ENCODE measurements around the gene TSPAN16.

Gene TSPAN16

DNA sequence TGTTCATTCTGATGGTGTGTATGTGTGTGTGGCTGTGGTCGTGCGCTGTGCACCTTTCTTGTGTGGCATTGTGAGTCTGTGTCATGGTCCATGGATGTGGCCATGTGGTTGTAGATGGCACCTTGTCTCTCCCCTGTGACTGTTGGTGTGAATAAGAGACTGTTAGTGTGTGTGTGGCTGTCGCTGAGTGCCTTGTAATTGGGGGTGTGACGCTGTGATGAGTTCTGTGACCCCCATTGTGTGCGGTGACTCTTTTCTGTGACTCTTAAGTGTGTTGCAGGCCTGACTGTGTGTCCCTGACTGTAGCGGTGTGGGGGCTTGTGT is 60.1 kb downstream of the TSPAN16 start:
- DNase-seq: no peak
- H2AFZ ChIP-seq (ENCODE audit: low read depth, low read length): no peak overlapping the region
- no peak for ATAC-seq (ENCODE audit: insufficient read depth, low read depth)
- H3K36me3 ChIP-seq (ENCODE audit: insufficient read depth, low read length): 0 out of 2 replicates have a peak, but pooled peaks cover under 1% of the 10 kb centered on the region
- peak overlapping the region in 1 of 2 experiments; percentile 53; a peak in 2 of 4 replicates for H3K4me3 ChIP-seq (ENCODE audit: low read depth in 1 of 2, low read length in 2 of 2)
- H3K4me2 ChIP-seq (ENCODE audit: insufficient read depth, low read length): peak overlapping the region; percentile 70
- H3K9ac ChIP-seq (ENCODE audit: low read depth, low read length): no peak overlapping the region; the same call in 1 of the 2 replicates
- H3K4me1 ChIP-seq (ENCODE audit: insufficient read depth, low read length): peaks cover 11% of the 10 kb centered on the region
- TF ChIP-seq, protein P1, sequence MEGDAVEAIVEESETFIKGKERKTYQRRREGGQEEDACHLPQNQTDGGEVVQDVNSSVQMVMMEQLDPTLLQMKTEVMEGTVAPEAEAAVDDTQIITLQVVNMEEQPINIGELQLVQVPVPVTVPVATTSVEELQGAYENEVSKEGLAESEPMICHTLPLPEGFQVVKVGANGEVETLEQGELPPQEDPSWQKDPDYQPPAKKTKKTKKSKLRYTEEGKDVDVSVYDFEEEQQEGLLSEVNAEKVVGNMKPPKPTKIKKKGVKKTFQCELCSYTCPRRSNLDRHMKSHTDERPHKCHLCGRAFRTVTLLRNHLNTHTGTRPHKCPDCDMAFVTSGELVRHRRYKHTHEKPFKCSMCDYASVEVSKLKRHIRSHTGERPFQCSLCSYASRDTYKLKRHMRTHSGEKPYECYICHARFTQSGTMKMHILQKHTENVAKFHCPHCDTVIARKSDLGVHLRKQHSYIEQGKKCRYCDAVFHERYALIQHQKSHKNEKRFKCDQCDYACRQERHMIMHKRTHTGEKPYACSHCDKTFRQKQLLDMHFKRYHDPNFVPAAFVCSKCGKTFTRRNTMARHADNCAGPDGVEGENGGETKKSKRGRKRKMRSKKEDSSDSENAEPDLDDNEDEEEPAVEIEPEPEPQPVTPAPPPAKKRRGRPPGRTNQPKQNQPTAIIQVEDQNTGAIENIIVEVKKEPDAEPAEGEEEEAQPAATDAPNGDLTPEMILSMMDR (IDR thresholded peaks at IDR 0.05; ENCODE audit: borderline replicate concordance, extremely low read depth, low read length, poor library complexity, severe bottlenecking): no peak
- no peak for TF ChIP-seq EZH2 (IDR thresholded peaks at IDR 0.05; ENCODE audit: borderline replicate concordance, low read depth, low read length, severe bottlenecking)
- H3K79me2 ChIP-seq (ENCODE audit: insufficient read depth, low read length): no peaks in the 10 kb centered on the region
- H3K27me3 ChIP-seq (ENCODE audit: insufficient read depth, low read length, poor library complexity): no peaks in the 10 kb centered on the region
- no peak overlapping the region for H3K27ac ChIP-seq (ENCODE audit: low read length)
- H4K20me1 ChIP-seq (ENCODE audit: insufficient read depth, low read length): peaks cover 3% of the 10 kb centered on the region; the same call in 1 of the 2 replicates
- no peaks in the 10 kb centered on the region for H3K9me3 ChIP-seq (ENCODE audit: insufficient read depth, low read length, severe bottlenecking)

DNA sequence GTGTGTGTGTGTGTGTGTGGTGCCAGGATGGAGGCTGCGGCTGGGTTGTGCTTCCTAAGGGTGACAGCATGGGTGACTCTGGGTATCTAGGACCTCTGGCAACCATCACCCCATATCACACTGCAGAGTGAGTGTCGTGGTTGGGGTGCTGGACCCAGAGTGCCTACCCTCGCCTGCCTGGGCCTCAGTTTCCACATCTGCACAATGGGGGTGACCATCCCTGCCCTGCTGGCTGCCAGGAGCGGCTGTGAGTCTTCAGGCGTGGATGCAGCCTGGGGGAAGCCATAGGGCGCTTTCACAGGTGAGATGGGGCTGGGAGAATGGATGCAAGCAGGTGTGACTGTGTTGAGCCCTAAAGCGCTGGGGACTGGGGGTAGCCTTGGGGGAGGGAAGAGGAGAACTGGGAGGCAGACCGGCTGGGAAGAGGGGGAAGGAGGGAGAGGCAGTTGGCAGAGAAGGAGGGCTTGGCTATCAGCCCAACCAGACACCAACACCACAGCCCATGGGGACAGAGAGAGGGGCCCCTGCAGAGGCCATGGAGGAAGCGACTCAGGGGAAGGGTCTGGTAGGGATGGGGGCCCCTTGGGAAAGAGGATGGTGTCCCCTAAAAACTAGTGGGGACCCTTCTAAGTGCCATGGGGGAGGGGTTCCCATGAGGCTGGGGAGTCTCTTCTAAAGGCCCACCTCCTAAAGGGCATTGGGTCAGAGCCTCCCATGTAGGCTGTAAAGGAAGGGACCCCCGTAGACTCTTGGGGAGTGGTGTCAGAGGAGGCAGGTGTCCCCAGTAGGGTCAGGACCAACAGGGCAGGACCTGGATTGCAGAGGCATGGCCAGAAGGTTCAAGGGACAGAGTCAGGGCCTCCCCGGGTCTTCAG is 61.0 kb downstream of the TSPAN16 start:
- Histone ChIP-seq H3K9me3 (ENCODE audit: insufficient read depth, low read length, severe bottlenecking) (no peaks in the 10 kb centered on the region), H3K27ac (ENCODE audit: low read length) (no peak overlapping the region), H3K79me2 (ENCODE audit: insufficient read depth, low read length) (no peaks in the 10 kb centered on the region), H3K27me3 (ENCODE audit: insufficient read depth, low read length, poor library complexity) (no peaks in the 10 kb centered on the region), H3K4me2 (ENCODE audit: insufficient read depth, low read length) (no peak overlapping the region), H3K36me3 (ENCODE audit: insufficient read depth, low read length) (peaks cover 4% of the 10 kb centered on the region; the same call in 1 of the 2 replicates), H3K4me3 (ENCODE audit: low read depth in 1 of 2, low read length in 2 of 2) (no peak overlapping the region), H2AFZ (ENCODE audit: low read depth, low read length) (no peak overlapping the region), H4K20me1 (ENCODE audit: insufficient read depth, low read length) (peaks cover 3% of the 10 kb centered on the region; the same call in 1 of the 2 replicates), H3K4me1 (ENCODE audit: insufficient read depth, low read length) (peaks cover 11% of the 10 kb centered on the region), H3K9ac (ENCODE audit: low read depth, low read length) (no peak overlapping the region)
- no peak for TF ChIP-seq EZH2 (IDR thresholded peaks at IDR 0.05; ENCODE audit: borderline replicate concordance, low read depth, low read length, severe bottlenecking)
- TF ChIP-seq, protein P1 (IDR thresholded peaks at IDR 0.05; ENCODE audit: borderline replicate concordance, extremely low read depth, low read length, poor library complexity, severe bottlenecking): no peak
- ATAC-seq (ENCODE audit: insufficient read depth, low read depth): no peak
- DNase-seq: no peak

DNA sequence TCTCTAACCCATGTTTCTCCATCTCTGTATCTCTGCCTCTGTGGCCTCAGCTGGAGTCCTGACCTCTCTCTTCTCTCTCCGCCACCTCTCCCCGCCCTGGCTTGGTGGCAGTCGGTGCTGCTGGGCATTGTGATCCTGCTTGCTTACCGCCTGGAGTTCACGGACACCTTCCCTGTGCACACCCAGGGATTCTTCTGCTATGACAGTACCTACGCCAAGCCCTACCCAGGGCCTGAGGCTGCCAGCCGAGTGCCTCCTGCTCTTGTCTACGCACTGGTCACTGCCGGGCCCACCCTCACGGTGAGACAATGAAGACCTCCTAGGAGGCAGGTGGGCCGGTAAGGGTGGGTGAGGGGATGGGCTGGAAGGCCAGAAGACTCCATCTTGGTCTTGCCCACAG is 63.5 kb downstream of the TSPAN16 start:
- Histone ChIP-seq H3K27ac (ENCODE audit: low read length) (no peak overlapping the region), H3K4me2 (ENCODE audit: insufficient read depth, low read length) (no peak overlapping the region), H3K36me3 (ENCODE audit: insufficient read depth, low read length) (peaks cover 4% of the 10 kb centered on the region), H4K20me1 (ENCODE audit: insufficient read depth, low read length) (peaks cover 3% of the 10 kb centered on the region; the same call in 1 of the 2 replicates), H3K79me2 (ENCODE audit: insufficient read depth, low read length) (no peaks in the 10 kb centered on the region), H2AFZ (ENCODE audit: low read depth, low read length) (no peak overlapping the region), H3K9me3 (ENCODE audit: insufficient read depth, low read length, severe bottlenecking) (no peaks in the 10 kb centered on the region), H3K4me1 (ENCODE audit: insufficient read depth, low read length) (peaks cover 11% of the 10 kb centered on the region), H3K27me3 (ENCODE audit: insufficient read depth, low read length, poor library complexity) (no peaks in the 10 kb centered on the region), H3K4me3 (ENCODE audit: low read depth in 1 of 2, low read length in 2 of 2) (no peak overlapping the region), H3K9ac (ENCODE audit: low read depth, low read length) (no peak overlapping the region)
- TF ChIP-seq EZH2 (IDR thresholded peaks at IDR 0.05; ENCODE audit: borderline replicate concordance, low read depth, low read length, severe bottlenecking): no peak
- TF ChIP-seq, protein P1 (IDR thresholded peaks at IDR 0.05; ENCODE audit: borderline replicate concordance, extremely low read depth, low read length, poor library complexity, severe bottlenecking): no peak
- no peak for DNase-seq
- ATAC-seq (ENCODE audit: insufficient read depth, low read depth): no peak

Data from DND-41 (cell line).